Neural crest cell (in vitro differentiated cells): ENCODE data around the gene SBK2. TPM values are rescaled to one million over a fixed set of nuclear protein-coding genes. Genes with fewer than 3 reads are reported as not detected.

ENCODE experiments used
- DNase-seq: peaks from one replicate; pipeline ENCODE4 v3.0.0; 2021; ENCODE audit warnings: low read depth, mixed read lengths, low spot score
- H3K27ac Mint-ChIP-seq: one replicate; pipeline ENCODE4 v1.8.0; 2021; ENCODE audit warnings: mild to moderate bottlenecking, mixed read lengths; ENCODE audit not compliant: unreplicated experiment
- H3K27me3 Mint-ChIP-seq: 2 replicates; pipeline ENCODE4 v1.8.0; 2021; ENCODE audit warnings: low read depth, mild to moderate bottlenecking, mixed read lengths
- H3K36me3 Mint-ChIP-seq: 2 replicates; pipeline ENCODE4 v1.8.0; 2021; ENCODE audit warnings: low read depth, mild to moderate bottlenecking, mixed read lengths
- H3K4me1 Mint-ChIP-seq: 2 replicates; pipeline ENCODE4 v1.8.0; 2021; ENCODE audit warnings: mixed read lengths
- H3K4me3 Mint-ChIP-seq: one replicate; pipeline ENCODE4 v1.8.0; 2021; ENCODE audit warnings: mild to moderate bottlenecking, mixed read lengths
- H3K9me3 Mint-ChIP-seq: 2 replicates; pipeline ENCODE4 v1.8.0; 2021; ENCODE audit warnings: mixed read lengths
- total RNA-seq: library from RNA; stranded (reverse); gene quantifications from 2 replicates; pipeline ENCODE4 v1.2.1, GENCODE V29; 2021
- TF ChIP-seq, protein P1 (sequence below): fragments of 200-600 bp; sonication (generic); conservative IDR thresholded peaks from 2 replicates; pipeline ENCODE4 v1.5.0; 2021; ENCODE audit warnings: antibody characterized with exemption, mild to moderate bottlenecking

The SBK2 gene
- total RNA-seq, 1 donor from 2014 or later, result not detected

GRCh38 chr19:55482967-55483705 is 53.8 kb downstream of the SBK2 start:
- no peaks in the 10 kb centered on the region for H3K9me3 Mint-ChIP-seq
- H3K4me1 Mint-ChIP-seq, result peaks cover 35% of the 10 kb centered on the region
- TF ChIP-seq, protein P1, sequence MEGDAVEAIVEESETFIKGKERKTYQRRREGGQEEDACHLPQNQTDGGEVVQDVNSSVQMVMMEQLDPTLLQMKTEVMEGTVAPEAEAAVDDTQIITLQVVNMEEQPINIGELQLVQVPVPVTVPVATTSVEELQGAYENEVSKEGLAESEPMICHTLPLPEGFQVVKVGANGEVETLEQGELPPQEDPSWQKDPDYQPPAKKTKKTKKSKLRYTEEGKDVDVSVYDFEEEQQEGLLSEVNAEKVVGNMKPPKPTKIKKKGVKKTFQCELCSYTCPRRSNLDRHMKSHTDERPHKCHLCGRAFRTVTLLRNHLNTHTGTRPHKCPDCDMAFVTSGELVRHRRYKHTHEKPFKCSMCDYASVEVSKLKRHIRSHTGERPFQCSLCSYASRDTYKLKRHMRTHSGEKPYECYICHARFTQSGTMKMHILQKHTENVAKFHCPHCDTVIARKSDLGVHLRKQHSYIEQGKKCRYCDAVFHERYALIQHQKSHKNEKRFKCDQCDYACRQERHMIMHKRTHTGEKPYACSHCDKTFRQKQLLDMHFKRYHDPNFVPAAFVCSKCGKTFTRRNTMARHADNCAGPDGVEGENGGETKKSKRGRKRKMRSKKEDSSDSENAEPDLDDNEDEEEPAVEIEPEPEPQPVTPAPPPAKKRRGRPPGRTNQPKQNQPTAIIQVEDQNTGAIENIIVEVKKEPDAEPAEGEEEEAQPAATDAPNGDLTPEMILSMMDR, result no peak
- no peak overlapping the region for H3K4me3 Mint-ChIP-seq
- H3K27me3 Mint-ChIP-seq, result peaks cover 3% of the 10 kb centered on the region
- no peak overlapping the region for H3K27ac Mint-ChIP-seq
- no peaks in the 10 kb centered on the region for H3K36me3 Mint-ChIP-seq
- no peak for DNase-seq

DNA sequence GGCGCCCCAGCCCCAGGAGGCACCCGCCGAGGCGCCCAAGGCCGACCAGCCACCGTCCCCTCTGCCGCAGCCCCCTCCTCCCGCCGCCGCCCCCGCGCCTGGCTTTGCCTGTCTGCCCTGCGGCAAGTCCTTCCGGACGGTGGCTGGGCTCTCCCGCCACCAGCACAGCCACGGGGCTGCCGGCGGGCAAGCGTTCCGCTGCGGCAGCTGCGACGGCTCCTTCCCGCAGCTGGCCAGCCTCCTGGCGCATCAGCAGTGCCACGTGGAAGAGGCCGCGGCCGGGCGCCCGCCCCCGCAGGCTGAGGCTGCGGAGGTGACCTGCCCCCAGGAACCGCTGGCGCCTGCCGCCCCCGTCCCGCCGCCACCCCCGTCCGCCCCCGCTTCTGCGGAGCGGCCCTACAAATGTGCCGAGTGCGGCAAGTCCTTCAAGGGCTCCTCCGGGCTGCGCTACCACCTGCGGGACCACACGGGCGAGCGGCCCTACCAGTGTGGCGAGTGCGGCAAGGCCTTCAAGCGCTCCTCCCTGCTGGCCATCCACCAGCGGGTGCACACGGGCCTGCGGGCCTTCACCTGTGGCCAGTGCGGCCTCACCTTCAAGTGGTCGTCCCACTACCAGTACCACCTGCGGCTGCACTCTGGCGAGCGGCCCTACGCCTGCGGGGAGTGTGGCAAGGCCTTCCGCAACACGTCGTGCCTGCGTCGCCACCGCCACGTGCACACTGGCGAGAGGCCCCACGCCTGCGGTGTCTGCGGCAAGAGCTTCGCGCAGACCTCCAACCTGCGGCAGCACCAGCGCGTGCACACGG is 54.6 kb downstream of the SBK2 start:
- no peak overlapping the region for H3K27ac Mint-ChIP-seq
- no peak overlapping the region for H3K4me3 Mint-ChIP-seq
- peaks cover 36% of the 10 kb centered on the region for H3K4me1 Mint-ChIP-seq
- no peak for DNase-seq
- TF ChIP-seq, protein P1, result no peak
- no peaks in the 10 kb centered on the region for H3K36me3 Mint-ChIP-seq
- no peaks in the 10 kb centered on the region for H3K9me3 Mint-ChIP-seq
- H3K27me3 Mint-ChIP-seq, result peaks cover 3% of the 10 kb centered on the region

GRCh38 chr19:55481794-55482155 is 55.2 kb downstream of the SBK2 start:
- Mint-ChIP-seq H3K27ac (no peak overlapping the region), H3K9me3 (no peaks in the 10 kb centered on the region), H3K27me3 (peaks cover 7% of the 10 kb centered on the region), H3K4me1 (peaks cover 36% of the 10 kb centered on the region), H3K36me3 (no peaks in the 10 kb centered on the region), H3K4me3 (peak overlapping the region; percentile 23)
- DNase-seq, result no peak
- TF ChIP-seq, protein P1, result no peak

- TF ChIP-seq, protein P1, result no peak
- no peaks in the 10 kb centered on the region for H3K36me3 Mint-ChIP-seq
- H3K9me3 Mint-ChIP-seq, result no peaks in the 10 kb centered on the region
- no peak overlapping the region for H3K27ac Mint-ChIP-seq
- peak overlapping the region; percentile 23 for H3K4me3 Mint-ChIP-seq
- H3K27me3 Mint-ChIP-seq, result peaks cover 7% of the 10 kb centered on the region
- no peak for DNase-seq
- H3K4me1 Mint-ChIP-seq, result peaks cover 37% of the 10 kb centered on the region
Measured at GRCh38 chr19:55481148-55481793, 55.7 kb downstream of the SBK2 start.

DNA sequence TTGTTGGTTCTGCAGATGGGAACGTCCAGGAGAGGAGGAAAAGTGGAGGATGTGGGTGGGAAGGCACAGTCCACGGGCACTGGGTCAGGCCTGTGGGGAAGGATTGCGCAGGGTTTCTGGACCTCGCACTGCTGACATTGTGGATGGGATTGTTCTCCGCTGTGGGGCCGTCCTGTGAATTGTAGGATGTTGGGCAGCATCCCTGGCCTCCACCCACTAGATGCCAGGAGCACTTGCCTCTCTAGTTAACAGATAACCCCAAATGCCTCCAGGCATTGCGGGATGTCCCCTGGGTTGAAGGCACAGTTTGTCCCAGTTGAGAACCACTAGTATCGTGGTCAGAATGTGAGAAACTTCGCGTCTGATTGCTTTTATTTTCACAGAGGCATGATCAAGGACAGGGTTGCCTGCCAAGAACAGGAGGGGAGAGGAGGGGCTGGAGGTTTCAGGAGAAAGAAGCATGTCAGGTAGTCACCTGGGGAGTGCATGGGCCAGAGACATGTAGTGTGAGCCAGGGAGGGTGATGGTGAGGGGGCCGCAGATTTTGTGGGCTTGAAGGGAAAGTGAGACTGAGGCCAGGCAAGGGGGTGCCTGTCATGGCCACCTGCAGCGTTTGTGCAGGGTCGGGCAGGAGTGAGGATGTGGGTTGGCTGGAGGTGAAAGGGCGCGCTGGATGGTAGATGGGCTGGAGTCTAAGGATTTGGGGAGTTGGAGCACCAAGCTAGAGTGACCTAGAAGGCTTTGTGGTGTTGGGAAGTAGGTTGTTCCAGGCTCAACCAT is 57.3 kb downstream of the SBK2 start:
- no peaks in the 10 kb centered on the region for H3K9me3 Mint-ChIP-seq
- no peaks in the 10 kb centered on the region for H3K36me3 Mint-ChIP-seq
- no peak for DNase-seq
- H3K27me3 Mint-ChIP-seq, result peaks cover 4% of the 10 kb centered on the region
- peak overlapping the region; percentile 99 for H3K4me3 Mint-ChIP-seq
- H3K4me1 Mint-ChIP-seq, result peaks cover 37% of the 10 kb centered on the region
- H3K27ac Mint-ChIP-seq, result peak overlapping the region; percentile 78
- TF ChIP-seq, protein P1, result no peak
